Brain microvascular endothelial cell (primary cell): ENCODE data around the gene SPINK9.

ENCODE experiments used
- DNase-seq: peaks from one replicate; pipeline ENCODE4 v3.0.0-alpha.2; 2020
- H3K27ac ChIP-seq: fragments of 250-450 bp; sonication (Bioruptor Pico); 2 replicates; pipeline ENCODE4 v1.5.1; 2020; ENCODE audit warnings: mild to moderate bottlenecking, moderate library complexity
- H3K27me3 ChIP-seq: fragments of 250-450 bp; sonication (Bioruptor Pico); replicated peaks from 2 replicates; pipeline ENCODE4 v1.5.1; 2020; ENCODE audit warnings: mild to moderate bottlenecking
- H3K36me3 ChIP-seq: fragments of 250-450 bp; sonication (Bioruptor Pico); replicated peaks from 2 replicates; pipeline ENCODE4 v1.5.1; 2020; ENCODE audit warnings: mild to moderate bottlenecking
- H3K4me3 ChIP-seq: 2 replicates; pipeline ENCODE4 v1.5.1; 2011; ENCODE audit warnings: low read depth, mild to moderate bottlenecking, control low read depth, low read length, moderate library complexity
- in situ Hi-C: cut with HindIII; loops from 2 replicates; pipeline ENCODE4 v1.10.0; 2017; ENCODE audit warnings: low sequenced_read_pairs, low pct_ligation_motif_present
- TF ChIP-seq, protein P1 (sequence below): IDR thresholded peaks from 2 replicates; pipeline ENCODE4 v1.5.1; 2011; ENCODE audit warnings: low read depth, mild to moderate bottlenecking, moderate library complexity, low read length, control low read depth, inconsistent platforms; ENCODE audit errors: missing control alignments

SPINK9 gene

DNA sequence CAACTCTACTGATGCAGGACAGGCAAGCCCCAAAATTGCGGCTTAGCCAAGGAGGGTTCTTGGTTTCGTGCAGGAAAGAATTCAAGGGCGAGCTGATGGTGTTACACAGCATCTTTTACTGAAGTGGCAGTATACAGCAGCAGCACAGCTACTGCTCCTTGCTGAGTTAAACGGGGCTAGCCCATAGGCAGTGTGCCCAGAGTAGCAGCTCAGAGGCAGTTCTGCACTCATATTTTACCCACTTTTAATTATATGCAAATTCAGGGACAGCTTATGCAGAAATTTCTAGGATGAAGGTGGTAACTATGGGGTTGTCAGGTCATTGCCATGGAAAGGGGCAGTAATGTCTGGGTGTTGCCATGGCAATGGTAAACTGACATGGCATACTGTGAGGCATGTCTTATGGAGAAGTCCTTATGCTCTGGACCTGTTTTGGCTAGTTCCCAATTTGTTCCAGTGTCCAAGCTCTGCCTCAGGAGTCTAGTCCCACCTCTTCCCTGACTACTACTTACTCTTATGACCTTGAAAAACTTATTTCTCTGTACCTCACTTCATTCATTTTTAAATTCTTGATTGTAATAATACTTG lies 2.0 kb upstream of the SPINK9 start:
- TF ChIP-seq, protein P1, sequence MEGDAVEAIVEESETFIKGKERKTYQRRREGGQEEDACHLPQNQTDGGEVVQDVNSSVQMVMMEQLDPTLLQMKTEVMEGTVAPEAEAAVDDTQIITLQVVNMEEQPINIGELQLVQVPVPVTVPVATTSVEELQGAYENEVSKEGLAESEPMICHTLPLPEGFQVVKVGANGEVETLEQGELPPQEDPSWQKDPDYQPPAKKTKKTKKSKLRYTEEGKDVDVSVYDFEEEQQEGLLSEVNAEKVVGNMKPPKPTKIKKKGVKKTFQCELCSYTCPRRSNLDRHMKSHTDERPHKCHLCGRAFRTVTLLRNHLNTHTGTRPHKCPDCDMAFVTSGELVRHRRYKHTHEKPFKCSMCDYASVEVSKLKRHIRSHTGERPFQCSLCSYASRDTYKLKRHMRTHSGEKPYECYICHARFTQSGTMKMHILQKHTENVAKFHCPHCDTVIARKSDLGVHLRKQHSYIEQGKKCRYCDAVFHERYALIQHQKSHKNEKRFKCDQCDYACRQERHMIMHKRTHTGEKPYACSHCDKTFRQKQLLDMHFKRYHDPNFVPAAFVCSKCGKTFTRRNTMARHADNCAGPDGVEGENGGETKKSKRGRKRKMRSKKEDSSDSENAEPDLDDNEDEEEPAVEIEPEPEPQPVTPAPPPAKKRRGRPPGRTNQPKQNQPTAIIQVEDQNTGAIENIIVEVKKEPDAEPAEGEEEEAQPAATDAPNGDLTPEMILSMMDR, result no peak
- no peak for DNase-seq
- Histone ChIP-seq H3K27ac (no peak overlapping the region), H3K4me3 (no peak overlapping the region), H3K36me3 (no peaks in the 10 kb centered on the region), H3K27me3 (no peaks in the 10 kb centered on the region)
- in situ Hi-C loops, result no loop called here

DNA sequence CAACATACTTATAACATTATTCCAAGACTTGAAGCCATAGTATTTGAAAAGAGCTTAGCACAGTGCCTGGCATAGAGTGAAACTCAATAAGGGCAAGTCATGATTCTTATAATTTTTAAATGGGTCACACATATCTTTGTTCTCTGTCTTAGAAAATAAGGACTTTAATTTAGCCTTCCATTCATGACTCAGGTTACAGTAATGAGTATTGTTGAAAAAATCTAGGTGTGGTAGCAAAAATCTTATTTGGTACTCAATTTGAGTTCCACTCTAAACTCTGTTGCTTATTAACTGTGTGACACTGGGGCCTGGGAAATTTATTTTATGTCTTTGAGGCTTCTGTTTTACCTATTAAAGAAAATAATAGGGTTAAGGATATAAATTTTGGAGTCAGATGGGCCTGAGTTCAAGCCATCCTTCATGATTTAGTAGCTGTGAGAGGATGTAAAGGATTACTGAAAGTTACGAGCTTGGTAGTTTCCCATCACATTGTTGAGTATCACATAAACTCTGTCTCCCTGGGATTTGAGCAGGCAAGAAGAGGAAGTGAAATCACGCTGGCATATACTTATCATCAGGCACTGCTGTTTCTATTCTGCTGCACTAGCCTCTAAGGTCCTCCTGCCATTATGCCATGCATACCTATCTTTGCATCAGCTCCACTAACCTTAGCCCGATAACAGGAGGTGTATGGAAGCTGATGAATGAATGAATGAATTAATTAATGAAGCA lies 1.5 kb downstream of the SPINK9 start:
- Histone ChIP-seq H3K36me3 (no peaks in the 10 kb centered on the region), H3K27ac (no peak overlapping the region), H3K4me3 (no peak overlapping the region), H3K27me3 (no peaks in the 10 kb centered on the region)
- DNase-seq, result no peak
- in situ Hi-C loops, result no loop called here
- TF ChIP-seq, protein P1, result no peak

DNA sequence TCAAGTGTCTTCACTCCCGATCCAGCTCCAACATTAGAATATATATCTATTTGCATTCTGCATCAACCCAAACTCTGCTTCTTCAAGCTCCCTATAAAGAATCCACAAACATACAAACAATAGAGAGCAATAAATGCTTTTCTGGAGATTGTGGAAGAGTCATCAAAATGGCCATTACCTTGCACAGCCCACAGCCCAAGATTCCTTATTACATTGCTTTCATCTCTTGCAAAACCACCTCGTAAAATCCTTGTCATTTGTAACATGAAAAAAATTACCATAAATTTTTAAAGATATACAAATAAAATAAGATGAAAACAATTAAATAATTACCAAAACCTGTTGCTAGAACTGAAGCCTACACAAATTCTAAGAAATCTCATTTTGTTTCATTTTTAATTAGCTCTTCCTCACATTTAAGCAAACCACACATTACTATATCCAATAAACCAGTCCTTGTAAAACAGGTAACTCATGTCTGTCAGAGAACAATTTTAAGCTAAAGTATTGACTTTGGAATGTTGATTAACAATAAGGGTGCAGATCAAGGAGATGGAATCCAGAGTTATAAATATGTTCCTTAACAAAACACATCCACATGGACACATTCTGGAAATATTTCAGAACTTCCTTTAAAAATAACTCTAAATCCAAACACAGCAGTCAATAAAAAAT lies 7.1 kb downstream of the SPINK9 start:
- no peak for DNase-seq
- no peak overlapping the region for H3K4me3 ChIP-seq
- TF ChIP-seq, protein P1, result no peak
- no peaks in the 10 kb centered on the region for H3K36me3 ChIP-seq
- H3K27ac ChIP-seq, result no peak overlapping the region
- no peaks in the 10 kb centered on the region for H3K27me3 ChIP-seq
- in situ Hi-C loops, result no loop called here

DNA sequence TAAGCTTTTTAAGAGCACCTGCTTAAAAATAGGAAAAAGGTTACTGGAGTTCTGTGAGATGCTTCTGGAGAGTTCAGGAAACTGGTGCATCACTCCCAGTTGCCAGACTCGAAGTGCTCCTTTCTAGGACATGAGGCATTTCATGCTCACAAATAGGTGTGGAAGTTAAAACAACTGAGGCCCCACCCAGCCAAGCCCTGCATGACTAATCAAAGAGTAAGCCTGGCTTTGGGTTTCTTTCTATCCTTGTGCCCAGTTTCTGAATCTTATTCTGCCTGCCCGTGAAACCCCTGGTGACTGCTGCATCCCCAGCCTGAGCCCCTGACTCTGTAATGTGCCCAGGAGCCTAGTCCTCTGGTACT lies 7.7 kb downstream of the SPINK9 start:
- DNase-seq, result no peak
- Histone ChIP-seq H3K4me3 (no peak overlapping the region), H3K27ac (no peak overlapping the region), H3K27me3 (no peaks in the 10 kb centered on the region), H3K36me3 (no peaks in the 10 kb centered on the region)
- in situ Hi-C loops, result no loop called here
- TF ChIP-seq, protein P1, result no peak

DNA sequence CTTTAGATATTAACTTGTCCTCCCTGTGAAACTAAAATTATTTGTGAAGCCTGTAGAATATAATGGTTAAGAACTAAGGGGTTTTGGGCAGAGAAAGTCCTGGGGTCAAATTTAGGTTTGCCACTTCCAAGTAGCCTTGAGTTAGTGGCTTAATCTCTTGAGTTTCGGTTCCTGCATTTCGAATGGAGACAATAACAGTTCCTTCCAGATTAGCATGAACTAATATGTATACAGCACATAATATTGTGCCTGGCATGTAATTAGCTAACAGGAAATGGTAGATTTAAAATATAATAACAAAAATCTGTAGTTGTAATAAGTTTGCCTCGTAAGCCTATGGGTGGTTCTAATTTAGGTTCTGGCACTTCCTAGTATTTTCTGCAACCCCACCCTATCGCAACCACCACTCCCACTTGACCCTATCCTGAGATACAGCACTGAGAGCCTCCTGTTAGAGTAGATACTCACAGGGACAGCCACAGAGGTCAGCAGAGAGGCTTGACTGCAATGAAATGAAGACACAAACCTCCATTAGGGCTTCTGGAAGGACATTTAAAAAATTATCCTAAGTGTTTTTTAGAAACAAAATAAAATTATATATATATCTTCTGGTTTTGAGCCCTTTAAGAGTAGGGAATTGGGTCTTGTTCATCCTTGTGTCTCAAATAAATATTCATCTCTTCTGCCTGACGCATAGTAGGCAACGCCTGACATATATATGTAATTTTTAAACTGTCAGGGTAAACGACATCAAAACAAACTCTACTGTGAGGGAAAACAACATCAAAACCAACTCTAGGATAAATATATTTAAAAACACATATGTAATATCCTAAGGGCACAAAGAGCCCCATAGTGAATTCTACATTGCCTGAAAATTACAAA lies 8.5 kb downstream of the SPINK9 start:
- DNase-seq, result no peak
- no peak overlapping the region for H3K4me3 ChIP-seq
- H3K27me3 ChIP-seq, result no peaks in the 10 kb centered on the region
- TF ChIP-seq, protein P1, result no peak
- no peaks in the 10 kb centered on the region for H3K36me3 ChIP-seq
- in situ Hi-C loops, result no loop called here
- H3K27ac ChIP-seq, result no peak overlapping the region
